Measurements from ENCODE around the gene NAGA.
"Not testable (repeated sequence)": the region's sequence is repeated elsewhere in the genome, so short reads cannot be mapped to it uniquely, and the experiment has no call there.

NAGA gene

DNA sequence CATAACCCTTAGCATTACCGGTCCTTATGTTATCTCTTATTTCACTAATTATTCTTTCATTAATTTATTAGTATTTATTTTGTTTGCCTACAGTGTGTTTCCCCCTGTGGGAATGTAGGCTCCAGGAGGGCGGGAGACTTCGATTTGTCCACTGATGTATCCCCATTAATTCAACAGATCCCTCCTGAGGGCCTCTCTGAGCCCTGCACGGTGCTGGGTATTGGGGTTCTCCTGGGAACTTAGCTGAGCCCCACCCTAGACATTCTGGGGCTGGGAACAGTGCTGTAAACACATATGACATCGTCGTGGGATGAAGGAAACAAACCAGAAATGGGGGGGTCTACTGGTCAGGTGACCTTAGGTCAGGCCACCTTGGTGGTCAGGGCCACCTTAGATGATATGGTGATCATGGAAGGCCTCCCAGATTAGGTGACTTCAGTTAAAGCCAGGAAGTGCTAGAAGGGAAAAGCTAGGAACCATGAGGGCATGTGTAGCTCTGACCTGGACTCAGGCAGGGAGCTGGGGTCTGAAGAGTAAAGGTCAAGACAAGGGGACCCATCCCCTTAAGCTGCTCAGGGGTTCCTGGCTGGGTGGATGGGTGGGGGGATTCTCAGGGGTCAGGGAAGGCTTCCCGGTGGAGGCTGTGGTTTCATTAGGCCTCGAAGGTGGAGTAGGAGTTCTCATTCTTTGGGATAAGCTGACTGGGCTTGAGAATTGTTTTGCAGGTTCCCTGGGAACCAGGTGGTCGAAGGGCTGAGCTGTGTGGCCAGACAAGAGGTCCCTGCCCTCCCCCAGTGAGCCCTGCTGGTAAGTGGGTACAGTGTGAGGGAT lies 4.4 kb upstream of the NAGA start:
- DNase-seq, result no peak

DNA sequence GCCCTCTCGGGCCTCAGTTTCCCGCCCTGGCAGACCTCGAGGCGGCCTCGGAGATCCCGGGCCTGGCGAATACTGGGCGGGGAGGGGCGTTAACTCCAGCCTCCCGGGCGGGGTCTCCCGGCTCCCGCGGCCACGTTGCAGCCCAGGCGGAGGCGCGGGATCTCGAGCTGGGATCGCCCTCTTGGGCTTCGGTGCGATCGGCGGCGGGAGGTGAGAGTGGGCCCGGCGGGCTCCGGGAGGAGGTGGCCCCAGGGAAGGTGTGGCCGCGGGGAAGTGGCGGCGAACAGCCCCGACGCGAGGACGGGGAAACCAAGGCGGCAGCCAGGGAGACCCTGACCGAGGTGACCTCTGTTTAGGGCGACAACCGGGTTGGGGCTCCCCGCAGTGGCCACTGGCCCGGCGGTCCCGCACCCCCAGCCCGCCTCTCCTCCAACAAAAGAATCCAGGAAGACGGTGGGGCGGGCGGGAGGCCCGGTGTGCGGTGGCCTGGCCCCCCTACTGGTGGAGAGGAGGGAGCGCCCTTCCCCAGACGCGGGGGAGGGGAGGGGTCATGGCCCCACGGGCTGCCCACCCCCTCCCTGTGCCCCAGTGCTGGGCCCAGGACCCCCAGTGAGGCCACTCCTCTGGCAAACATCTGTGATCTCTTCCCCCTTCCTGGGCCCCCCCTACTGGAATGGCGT lies 3.7 kb upstream of the NAGA start, which contains the start of gene PHETA2:
TSS of gene PHETA2 (plus strand) at position 117 of the 680 bp plus-strand sequence. CDS start 3,046 bp downstream, outside the sequence.
- peak; percentile 76 for DNase-seq

DNA sequence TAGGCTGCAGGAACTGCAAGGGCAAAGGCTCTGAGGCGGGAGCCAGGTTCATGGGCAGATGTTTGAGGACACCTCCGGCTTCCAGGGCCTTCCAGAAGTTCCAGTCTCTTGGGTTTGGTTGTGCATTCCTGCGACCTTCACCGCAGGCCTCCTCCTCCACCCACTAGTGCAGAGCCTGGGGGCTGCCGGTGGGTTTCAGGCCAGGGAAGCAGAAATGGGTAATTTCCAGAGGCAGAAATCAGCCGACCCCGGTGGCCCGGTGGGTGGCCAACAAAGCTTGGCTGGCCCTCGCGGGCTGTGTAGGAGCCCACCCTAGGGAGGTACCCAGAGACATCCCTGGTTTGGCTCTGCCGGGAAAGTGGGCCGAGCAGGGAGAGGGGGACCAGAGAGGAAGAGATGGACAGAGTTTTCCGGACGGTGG lies 3.0 kb upstream of the NAGA start:
- no peak for DNase-seq

DNA sequence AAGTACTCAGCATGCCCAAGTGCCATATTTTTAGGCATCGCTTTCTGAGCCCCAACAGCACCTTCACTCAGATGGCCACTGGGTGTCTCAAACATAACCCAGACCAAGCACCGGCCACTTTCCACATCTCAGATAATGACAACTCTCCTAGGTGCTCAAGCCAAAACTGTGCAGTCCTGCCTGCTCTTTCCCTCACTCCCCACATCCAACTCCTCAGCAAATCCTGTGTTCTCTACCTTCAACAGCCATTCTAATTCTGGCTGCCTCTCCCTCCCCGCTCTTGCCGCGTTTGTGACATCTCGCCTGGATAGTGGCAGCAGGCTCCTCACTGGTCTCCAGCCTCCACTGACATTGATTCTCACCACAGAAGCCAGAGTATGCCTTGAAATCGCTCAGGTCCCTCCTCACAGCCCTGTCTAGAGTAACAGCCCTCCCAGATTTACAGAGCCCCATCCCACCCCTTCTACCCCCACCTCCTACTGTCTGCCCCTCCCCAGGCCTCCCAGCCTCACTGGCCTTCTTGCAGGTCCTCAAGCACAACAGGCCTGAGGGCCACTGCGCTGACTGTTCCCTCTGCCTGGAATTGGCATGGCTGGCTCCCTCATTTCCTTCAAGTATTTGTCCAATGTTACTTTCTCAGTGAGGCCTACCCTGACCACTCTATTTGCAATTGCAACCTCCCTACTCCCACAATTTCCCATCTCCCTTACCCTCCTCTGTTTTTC lies 2.2 kb upstream of the NAGA start:
- DNase-seq, result no peak

DNA sequence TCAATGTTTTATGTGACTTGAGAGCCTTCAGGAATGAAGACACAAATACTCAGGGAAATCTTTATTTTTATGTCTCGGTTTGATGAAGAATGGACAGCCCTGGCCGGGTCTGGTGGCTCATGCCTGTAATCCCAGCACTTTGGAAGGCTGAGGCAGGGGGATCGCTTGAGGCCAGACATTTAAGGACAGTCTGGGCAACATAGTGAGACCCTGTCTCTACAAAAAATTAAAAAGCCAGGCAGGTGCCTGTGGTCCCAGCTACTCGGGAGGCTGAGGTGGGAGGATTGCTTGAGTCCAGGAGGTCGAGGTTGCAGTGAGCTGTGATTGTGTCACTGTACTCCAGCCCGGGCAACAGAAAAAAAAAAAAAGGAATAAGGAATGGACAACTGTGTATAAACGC lies 896 bp upstream of the NAGA start:
- not testable (repeated sequence) for DNase-seq

DNA sequence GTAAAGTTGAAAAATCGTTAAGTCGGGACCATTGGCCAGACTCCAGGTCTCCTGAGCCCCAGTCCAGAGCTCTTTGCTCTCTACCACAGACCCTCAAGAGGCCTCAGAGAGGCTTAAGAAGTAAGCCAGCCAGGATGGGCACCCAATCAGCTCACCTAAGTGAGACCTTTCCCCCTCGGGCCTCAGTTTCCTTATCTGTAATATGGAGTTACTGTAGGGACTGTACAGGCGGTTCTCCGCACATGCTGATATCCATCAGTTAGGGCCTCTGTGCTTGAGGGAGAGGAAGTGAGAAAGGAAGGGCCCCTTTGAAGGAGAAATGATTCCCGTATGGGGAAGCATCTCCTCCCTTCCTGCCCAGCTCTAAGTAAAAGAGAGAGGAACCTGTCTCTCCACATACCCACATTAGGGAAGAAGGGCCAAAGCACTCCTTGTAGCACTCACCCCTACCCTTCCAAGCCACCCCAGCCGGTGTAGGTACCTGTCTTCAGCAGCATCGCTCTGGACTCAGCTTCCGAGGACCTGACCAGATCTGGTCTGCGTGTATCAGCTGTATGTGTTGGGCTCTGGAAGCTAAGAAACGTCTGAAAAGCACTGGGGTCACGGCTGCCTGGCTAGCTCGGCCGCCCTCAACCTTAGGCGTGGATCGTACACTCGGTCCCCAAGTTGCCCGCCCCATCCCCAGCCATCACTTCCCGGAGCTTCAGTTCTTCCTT lies 653 bp downstream of the NAGA start:
- no peak for DNase-seq

DNA sequence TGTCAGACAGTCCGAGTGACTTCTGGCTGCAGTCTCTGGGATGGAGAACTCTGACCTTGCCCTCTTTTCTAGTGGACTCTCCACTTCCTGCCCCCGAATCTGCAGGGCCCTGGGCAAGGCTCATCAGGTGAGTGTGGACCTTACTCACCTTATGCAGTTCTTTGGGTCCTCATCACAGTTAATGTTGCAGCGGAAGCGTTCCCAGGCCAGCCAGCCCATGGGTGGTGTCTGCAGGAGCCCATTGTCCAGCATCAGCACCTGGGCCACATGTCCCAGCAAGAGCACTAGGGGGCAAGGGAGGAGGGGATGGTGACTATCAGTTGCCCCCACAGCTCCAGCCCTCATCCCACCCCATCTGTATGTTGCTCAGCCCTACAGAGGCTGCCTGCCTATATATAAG lies 2.3 kb downstream of the NAGA start:
- peak; percentile 31 for DNase-seq

DNA sequence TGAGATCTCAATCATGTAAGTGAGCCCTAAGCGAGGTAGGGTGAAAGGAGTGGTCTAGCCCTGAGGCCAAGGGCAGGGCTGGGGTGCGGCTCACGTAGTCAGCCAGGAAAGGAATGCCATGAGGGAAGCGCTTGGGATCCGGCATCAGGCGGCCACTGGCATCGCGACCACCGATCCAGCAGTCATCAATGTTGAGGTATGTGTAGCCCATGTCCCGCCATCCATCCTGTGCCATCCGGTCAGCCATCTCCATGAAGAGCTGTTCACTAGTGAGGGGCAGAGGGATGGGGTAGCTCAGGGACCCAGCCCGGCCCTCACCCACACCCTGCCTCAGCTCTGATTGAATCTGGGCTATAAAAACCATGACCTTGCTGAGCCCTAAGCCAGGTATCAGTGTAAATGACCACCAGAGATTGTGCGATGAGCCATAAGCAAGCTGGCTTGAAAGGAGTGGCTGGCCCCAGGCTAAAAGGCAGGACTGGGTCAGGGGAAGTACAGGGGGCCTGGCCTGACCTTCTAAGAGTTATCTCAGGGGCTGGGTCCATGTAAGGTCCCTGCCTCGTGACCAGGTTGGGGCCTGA lies 2.9 kb downstream of the NAGA start:
- no peak for DNase-seq

DNA sequence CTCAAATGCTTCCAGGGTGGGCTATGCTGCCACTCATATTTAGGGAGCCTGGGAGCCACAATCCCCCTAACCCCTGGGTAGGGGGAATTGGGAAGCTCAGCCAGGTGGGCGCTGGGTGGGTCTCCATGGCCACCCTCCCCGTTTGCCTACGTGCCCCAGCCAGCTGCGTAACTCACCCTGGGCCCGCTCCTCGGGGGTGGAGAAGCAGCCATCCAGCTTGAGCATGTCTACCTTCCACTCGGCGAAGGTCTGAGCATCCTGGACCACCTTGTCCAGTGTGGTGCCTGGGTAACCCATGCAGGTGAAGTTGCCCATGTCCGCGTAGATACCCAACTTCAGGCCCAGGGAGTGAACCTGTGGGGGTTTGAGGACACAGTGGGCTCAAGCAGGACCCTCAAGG lies 3.7 kb downstream of the NAGA start:
- DNase-seq, result no peak

DNA sequence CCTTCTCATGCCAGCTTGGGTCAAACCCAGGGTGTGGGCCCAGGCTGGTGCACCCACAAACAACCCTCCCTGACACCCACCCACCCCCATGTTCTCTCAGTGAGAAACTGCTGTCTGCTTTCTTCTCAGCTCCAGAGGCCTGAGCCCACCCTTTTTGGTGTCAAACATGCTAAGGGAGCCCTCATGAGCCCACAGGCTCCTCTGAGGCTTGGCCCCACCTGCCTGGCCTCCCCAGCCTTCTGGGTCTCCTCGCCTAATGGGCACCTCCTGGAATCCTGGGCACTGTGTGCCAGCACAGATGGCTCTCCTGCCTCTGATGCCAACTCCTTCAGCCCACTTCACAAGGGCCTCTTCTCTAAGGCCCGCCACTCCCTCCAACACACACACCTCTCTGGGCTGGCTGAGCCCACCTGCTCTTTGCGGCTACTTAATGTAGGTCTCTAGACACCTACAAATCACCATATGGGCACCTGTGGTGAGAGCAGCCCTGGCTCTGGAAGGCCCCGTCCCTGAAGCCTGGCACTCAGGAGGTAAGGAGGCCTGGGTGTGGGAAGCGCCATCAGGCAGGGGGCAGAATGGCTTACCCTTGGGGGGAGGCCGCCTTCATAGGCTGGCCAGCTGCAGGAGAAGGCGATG lies 4.4 kb downstream of the NAGA start:
- DNase-seq, result no peak

DNA sequence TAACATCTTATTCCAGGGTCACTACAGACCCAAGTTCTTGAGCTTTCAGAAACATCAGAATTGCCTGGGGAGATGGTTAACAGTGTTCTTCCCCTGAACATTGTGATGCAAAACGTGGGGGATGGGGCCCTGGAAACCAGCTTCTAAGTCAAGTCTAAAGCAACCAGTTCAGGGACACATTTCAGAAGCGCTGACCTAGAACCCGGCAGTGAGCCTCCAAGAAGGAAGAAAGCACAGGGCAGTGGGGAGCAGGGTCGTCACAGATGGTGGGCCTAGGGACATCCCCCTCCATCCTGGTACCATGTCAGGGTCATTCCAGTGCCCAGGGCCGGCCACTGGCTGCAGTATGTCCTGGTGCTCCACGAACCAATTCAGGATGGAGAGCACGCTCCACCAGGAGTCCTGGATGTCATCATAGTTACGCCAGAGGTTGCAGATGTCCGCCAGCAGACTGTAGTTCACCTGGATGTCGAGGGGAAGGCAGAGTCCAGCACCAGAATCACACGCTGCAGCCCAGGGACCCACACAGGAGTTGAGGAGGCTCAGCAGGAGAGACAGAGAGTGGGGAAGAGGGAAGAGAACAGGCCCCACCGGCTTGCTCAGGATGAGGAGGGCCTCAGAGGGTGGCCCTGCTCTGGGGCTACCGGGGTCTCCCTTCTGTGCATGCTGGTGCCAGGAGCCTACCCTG lies 5.0 kb downstream of the NAGA start:
- DNase-seq, result no peak

DNA sequence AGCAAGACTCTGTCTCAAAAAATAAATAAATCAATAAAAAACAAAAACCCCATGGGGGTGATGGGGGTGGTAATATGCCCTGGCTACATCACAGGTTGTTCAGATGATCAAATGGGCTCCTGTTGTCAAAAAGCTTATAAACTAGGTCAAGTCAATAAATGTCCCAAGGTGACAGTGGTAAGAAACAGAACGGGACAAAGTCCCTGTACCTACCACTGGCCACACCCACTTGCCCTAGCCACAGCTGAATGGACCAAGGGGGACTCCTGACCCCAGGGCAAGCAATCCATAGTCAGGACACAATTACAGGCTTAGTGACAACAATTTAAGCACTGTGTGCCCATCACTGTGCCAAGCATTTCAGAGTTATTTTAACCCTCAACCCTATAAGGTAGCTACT lies 6.0 kb downstream of the NAGA start:
- DNase-seq, result no peak

DNA sequence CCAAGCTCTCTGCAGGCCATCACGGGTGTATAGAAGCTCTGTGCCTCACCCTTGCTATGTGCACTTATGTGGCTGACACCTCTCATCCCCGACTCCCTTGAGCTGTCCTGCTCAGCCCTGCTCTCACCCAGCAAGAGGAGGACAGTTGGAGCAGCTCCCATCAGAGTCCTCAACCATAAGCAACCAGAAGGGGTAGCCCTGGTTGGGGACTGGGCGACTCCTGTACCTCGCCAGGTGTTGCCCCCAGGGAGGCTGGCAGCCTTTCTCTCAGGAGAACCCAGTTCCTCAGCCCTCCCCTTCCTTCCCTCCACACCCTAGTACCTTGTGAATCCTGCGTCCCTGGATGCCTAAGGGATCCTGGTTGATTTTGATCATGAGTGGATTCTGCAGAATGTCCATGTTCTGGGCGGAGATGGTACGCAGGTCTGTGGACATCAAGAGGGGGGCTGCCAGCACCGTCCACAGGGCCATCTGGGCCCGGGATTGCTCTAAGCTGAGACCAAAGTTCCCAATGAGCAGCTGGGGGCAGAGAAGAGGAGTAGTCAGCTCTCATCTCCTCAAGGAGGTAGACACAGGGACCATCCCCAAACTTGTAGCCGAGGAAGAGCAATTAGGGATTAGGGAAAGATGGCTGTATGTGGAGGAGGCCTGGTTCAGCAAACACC lies 8.0 kb downstream of the NAGA start:
- no peak for DNase-seq

DNA sequence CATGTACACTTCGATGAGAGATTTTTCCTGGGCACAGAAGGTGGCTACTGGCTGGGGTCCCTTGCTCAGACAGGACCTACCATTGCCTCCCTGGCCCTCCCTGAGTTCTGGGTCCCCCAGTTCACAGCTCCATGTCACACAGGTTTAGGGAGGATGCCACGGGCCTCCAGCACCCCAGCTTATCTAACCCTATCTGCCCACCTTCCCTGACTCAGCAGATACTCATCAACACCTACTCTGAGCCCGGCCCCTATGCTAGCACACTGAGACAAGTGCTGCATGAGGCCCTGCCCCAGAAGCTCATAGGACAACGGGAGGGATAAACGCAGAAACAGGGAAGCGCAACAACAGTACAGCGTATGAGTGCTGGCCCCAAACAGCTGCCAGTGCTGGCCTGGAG lies 9.6 kb downstream of the NAGA start:
- DNase-seq, result no peak

DNA sequence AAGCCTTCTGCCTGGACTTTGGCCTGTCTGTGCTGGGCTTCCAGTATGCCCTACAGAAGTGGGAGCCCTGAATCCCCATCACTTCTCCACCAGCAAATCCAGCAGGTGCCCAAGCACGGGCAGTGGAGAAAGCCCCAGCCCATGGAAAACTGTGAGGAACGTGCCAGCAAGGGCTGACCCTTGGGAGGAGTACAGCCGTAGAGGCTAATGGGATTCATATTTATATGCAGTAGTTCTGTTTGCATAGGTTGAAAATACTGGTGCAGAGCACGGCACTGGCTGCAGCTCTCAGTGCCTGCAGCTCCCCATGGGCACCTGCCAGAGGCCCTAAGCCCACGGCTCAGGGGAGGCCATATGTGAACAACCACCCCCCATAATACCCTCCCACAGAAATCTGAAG lies 10.1 kb downstream of the NAGA start:
- no peak for DNase-seq

DNA sequence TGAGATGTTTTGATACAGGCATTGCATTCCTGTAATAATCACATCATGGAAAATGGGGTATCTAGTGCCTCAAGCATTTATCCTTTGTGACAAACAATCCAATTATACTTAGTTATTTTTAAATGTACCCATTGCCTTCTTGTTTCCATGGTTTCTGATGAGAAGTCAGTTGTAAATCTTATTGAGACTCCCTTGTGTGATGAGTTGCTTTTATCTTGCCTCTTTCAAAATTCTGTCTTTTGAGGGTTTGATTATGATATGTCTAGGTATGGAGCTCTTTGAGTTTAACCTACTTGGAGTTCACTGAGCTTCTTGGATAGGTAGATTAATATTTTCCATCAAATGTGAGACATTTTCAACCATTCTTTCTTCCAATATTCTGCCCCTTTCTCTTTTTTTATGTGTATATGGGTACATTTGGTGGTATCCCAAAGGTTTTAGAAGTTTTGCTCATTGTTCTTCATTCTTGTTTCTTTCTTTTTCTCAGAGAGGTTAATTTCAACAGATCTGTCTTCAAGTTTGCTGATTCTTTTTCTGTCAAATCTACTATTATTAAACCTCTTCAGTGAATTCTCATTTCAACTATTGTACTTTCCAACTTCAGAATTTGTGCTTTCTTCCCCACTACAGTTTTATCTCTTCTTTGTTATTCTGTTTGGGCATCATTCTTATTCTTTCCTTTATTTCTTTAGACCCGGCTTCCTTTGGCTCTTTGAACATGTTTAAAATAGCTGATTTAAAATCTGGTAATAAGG lies 13.7 kb downstream of the NAGA start:
- no peak for DNase-seq

DNA sequence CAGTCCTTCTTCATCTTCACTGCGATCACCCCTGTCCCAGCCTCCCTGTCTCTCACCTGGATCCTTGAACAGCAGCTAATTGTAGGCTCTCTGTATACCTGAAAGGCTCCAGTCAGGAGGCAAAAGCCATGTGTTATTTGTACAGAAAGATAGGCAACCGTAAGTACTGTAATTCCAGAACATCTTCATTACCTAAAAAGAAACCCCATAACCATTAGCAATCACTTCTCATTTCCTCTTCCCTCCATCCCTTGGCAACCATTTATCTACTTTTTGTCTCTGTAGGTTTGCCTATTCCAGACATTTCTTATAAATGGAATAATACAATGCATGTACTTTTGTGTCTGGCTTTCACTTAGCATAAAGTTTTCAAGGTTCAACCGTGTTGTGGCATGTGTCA lies 17.8 kb downstream of the NAGA start:
- no peak for DNase-seq

DNA sequence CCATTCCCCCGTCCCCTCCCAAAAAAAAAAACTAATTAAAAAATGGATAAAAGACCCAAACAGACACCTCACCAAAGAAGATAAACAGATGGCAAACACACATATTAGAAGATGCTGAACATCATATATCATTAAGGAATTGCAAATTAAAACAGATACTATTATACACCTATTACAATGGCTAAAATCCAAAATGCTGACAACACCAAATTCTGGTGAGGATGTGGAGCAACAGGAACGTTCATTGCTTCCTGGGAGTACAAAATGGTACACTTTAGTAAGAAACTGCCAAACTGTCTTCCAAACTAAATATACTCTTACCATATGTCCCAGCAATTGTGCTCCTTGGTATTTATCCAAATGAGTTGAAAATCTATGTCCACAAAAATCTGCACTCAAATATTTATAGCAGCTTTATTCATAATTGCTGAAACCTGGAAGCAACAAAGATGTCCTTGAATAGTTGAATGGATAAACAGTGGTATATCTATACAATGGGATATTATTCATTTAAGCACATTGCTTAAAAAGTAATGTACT lies 19.9 kb downstream of the NAGA start:
- no peak for DNase-seq

DNA sequence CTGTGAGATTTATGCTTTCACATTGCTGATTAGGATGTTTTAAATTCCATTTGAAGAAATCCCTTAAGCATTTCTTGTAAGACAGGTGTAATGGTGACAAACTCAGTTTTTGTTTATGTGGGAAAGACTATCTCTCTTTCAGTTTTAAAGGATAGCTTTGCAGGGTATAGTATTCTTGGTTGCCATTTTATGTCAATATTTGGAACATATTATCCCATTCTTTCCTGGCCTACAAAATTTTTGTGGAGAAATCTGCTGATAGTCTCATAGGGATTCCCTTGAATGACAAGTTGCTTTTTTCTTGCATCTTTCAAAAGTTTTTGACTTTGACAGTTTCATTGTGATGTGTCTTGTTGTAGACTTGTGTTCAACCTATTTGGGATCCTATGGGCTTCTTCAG lies 28.8 kb downstream of the NAGA start:
- no peak for DNase-seq

DNA sequence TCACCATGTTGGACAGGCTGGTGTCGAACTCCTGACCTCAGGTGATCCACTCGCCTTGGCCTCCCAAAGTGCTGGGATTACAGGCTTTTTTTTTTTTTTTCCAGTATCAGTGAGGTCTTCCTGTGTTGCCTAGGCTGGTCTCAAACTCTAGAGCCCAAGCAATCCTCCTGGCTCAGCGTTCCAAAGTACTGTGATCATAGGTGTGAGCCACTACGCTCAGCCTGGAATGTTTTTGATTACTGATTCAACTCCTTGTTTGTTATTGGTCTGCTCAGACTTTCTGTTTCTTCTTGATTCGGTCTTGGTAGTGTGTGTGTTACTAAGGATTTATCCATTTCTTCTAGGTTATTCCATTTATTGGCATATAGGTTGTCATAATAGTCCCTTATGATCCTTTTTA lies 31.3 kb downstream of the NAGA start:
- DNase-seq, result no peak
